PFSK-1 (cell line): Measurements from ENCODE around the gene BCL2L13.

Experiments
- FOXP2 ChIP-seq: optimal IDR thresholded peaks from 2 replicates; pipeline ENCODE3; 2011; ENCODE audit warnings: borderline replicate concordance, control low read depth, inconsistent platforms; ENCODE audit not compliant: insufficient read depth; ENCODE audit errors: extremely low read length, extremely low read depth
- POLR2AphosphoS5 ChIP-seq: IDR thresholded peaks from 2 replicates; pipeline ENCODE4 v1.6.1; 2012; ENCODE audit warnings: low read depth, mild to moderate bottlenecking, control low read depth, low read length, moderate library complexity
- REST ChIP-seq, 2 experiments: IDR thresholded peaks; 2 replicates each; pipeline versions ENCODE4 v1.6.1 to v1.8.0; 2011 to 2012; ENCODE audit warnings: low read depth in 2 of 2, low read length in 2 of 2, control low read depth in 1 of 2, inconsistent platforms in 1 of 2, mild to moderate bottlenecking in 1 of 2, moderate library complexity in 1 of 2; ENCODE audit not compliant: insufficient read depth in 1 of 2
- SIN3A ChIP-seq: IDR thresholded peaks from 2 replicates; pipeline ENCODE4 v1.6.1; 2012; ENCODE audit warnings: mild to moderate bottlenecking, low read length, moderate library complexity, borderline replicate concordance; ENCODE audit not compliant: insufficient read depth
- TAF1 ChIP-seq: IDR thresholded peaks from 2 replicates; pipeline ENCODE4 v1.6.1; 2012; ENCODE audit warnings: low read length, control low read depth, borderline replicate concordance; ENCODE audit not compliant: insufficient read depth

Gene BCL2L13

DNA sequence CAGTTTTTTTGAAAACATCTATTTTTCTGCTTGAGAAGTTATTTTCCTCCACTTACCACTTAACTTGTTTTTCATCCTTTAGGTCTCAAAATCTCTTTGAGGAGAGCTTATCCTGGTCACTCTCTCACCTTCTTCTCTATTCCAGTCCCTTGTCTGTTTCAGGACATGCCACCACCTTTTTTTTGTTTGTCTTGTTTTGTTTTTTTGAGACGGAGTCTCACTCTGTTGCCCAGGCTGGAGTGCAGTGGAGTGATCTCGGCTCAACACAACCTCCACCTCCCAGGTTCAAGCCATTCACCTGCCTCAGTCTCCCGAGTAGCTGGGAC, 4.6 kb upstream of the BCL2L13 start:
- no peak for TF ChIP-seq REST (IDR thresholded peaks at IDR 0.05; ENCODE audit: insufficient read depth in 1 of 2, low read depth in 2 of 2, low read length in 2 of 2)
- TF ChIP-seq POLR2AphosphoS5 = no peak
- no peak for TF ChIP-seq FOXP2

DNA sequence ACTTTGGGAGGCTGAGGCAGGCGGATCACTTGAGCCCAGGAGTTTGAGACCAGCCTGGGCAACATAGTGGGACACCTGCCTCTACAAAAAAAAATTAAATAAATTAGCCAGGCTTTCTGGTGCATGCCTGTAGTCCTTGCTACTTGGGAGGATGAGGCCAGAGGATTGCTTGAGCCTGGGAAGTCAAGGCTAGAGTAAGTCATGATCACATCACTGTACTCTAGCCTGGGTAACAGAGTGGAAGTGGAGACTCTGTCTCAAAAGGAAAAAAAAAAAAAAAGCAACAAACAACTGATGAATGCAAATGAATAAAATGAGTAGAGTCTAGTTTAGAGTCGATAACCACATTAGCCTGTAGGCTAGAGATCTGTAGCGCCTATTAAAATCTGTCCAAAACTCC, 3.9 kb upstream of the BCL2L13 start:
- TF ChIP-seq SIN3A (no peak), REST (IDR thresholded peaks at IDR 0.05; ENCODE audit: insufficient read depth in 1 of 2, low read depth in 2 of 2, low read length in 2 of 2) (no peak), POLR2AphosphoS5 (no peak), TAF1 (no peak), FOXP2 (no peak)

- no peak for TF ChIP-seq FOXP2
- TF ChIP-seq POLR2AphosphoS5 = no peak
- no peak for TF ChIP-seq REST (IDR thresholded peaks at IDR 0.05; ENCODE audit: insufficient read depth in 1 of 2, low read depth in 2 of 2, low read length in 2 of 2)
- no peak for TF ChIP-seq SIN3A
- TF ChIP-seq TAF1 = no peak
Measured at GRCh38 chr22:17637490-17638181, 921 bp upstream of the BCL2L13 start.

DNA sequence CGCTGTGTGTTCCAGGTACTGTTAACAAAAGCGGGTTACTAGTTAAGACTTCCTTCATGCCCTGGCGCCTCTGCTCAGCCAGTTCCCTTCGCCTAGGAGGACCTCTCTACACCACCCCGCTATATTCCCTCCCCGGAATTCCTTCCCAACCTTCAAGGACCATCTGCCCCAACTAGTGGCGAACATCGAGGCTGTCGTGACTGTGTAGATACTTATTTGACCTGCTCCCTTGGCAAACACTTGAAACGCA, 450 bp upstream of the BCL2L13 start:
- TF ChIP-seq POLR2AphosphoS5 (no peak), TAF1 (no peak), FOXP2 (no peak), REST (IDR thresholded peaks at IDR 0.05; ENCODE audit: insufficient read depth in 1 of 2, low read depth in 2 of 2, low read length in 2 of 2) (no peak), SIN3A (no peak)

GRCh38 chr22:17639247-17639741, 737 bp downstream of the BCL2L13 start:
- TF ChIP-seq FOXP2 = no peak
- peak; percentile 38; the same call in 1 of the 2 replicates for TF ChIP-seq POLR2AphosphoS5

GRCh38 chr22:17641269-17641668, 2.7 kb downstream of the BCL2L13 start:
- TF ChIP-seq POLR2AphosphoS5 (no peak), FOXP2 (no peak), TAF1 (no peak), SIN3A (no peak), REST (IDR thresholded peaks at IDR 0.05; ENCODE audit: insufficient read depth in 1 of 2, low read depth in 2 of 2, low read length in 2 of 2) (no peak)
